ENCODE measurements around the gene NTRK3.

- TF ChIP-seq CTCF (IDR thresholded peaks at IDR 0.05; ENCODE audit: low read depth, low read length, poor library complexity, severe bottlenecking) (no peak), EZH2phosphoT487 (IDR thresholded peaks at IDR 0.05; ENCODE audit: borderline replicate concordance, low read length) (no peak)
These were observed 291.2 kb downstream of the NTRK3 start for GRCh38 chr15:87965304-87965703.
